Measurements from ENCODE around the gene COMMD3. TPM values are rescaled to one million over a fixed set of nuclear protein-coding genes. Genes with fewer than 3 reads are reported as not detected.

Gene COMMD3
- polyA plus RNA-seq, 3 donors: 44.9 to 140 (median 138) TPM

GRCh38 chr10:22365233-22365632 is 49.0 kb downstream of the COMMD3 start:
- H2AFZ ChIP-seq (ENCODE audit: insufficient read depth, low read depth, low read length, poor library complexity, severe bottlenecking): no peak overlapping the region
- Mint-ChIP-seq H3K36me3 (no peaks in the 10 kb centered on the region), H3K9me3 (no peaks in the 10 kb centered on the region), H3K27ac (peak overlapping the region in 2 of 7 donors; percentile 37 to 48), H3K4me1 (peaks cover 22% of the 10 kb centered on the region), H3K27me3 (ENCODE audit: low read depth in 3 of 3) (peaks cover 0 to 4% (median under 1%) of the 10 kb centered on the region in 3 donors), H3K4me3 (no peak overlapping the region)
- WGBS (ENCODE audit: insufficient coverage): no CpG with 5 or more reads among the region's 1 CpG
- no peaks in the 10 kb centered on the region for H4K20me1 ChIP-seq (ENCODE audit: insufficient read depth, low read length)
- peak; percentile 33 to 46 (median 39) for DNase-seq
- no peaks in the 10 kb centered on the region for H3K9me3 ChIP-seq (replicated peaks in 1 of 2; ENCODE audit: control insufficient read depth in 1 of 2, insufficient read depth in 1 of 2, low read length in 2 of 2)
- intact Hi-C loops (cut with micrococcal nuclease): no loop called here
- no peak overlapping the region for H3K4me2 ChIP-seq (replicated peaks; ENCODE audit: extremely low read depth, low read length, poor library complexity, severe bottlenecking)
- peaks cover 13 to 16% of the 10 kb centered on the region in 2 donors for H3K4me1 ChIP-seq (ENCODE audit: control insufficient read depth in 1 of 2, insufficient read depth in 2 of 2, low read length in 2 of 2)
- H3K27ac ChIP-seq (ENCODE audit: low read depth in 1 of 2, low read length in 2 of 2): no peak overlapping the region
- H3K4me3 ChIP-seq (replicated peaks in 1 of 3; ENCODE audit: low read depth in 2 of 3, low read length in 3 of 3): no peak overlapping the region
- TF ChIP-seq CTCF (IDR thresholded peaks at IDR 0.05): no peak
- no peaks in the 10 kb centered on the region for H3K27me3 ChIP-seq (ENCODE audit: control insufficient read depth in 2 of 2, insufficient read depth in 2 of 2, low read length in 2 of 2)
- H3K36me3 ChIP-seq (replicated peaks in 1 of 2; ENCODE audit: control insufficient read depth in 1 of 2, insufficient read depth in 2 of 2, low read length in 2 of 2): no peaks in the 10 kb centered on the region
- H3K79me2 ChIP-seq (ENCODE audit: insufficient read depth, low read length): no peaks in the 10 kb centered on the region
- no peak overlapping the region for H3K9ac ChIP-seq (ENCODE audit: insufficient read depth, low read length, poor library complexity, severe bottlenecking)

- H3K4me3 Mint-ChIP-seq: no peak overlapping the region
- WGBS (ENCODE audit: insufficient coverage): no CpG with 5 or more reads among the region's 4 CpGs
- TF ChIP-seq CTCF (IDR thresholded peaks at IDR 0.05): no peak
Measured at GRCh38 chr10:22365644-22366434, 49.7 kb downstream of the COMMD3 start.

More at GRCh38 chr10:22365644-22366434, 49.7 kb downstream of the COMMD3 start:
- no peak overlapping the region for H3K4me2 ChIP-seq (replicated peaks; ENCODE audit: extremely low read depth, low read length, poor library complexity, severe bottlenecking)
- Mint-ChIP-seq H3K27me3 (ENCODE audit: low read depth in 3 of 3) (peaks cover 0 to 4% (median 0%) of the 10 kb centered on the region in 3 donors), H3K36me3 (no peaks in the 10 kb centered on the region), H3K9me3 (no peaks in the 10 kb centered on the region), H3K4me1 (peaks cover 23% of the 10 kb centered on the region), H3K27ac (peak overlapping the region in 2 of 7 donors; percentile 37 to 48)
- H3K27me3 ChIP-seq (ENCODE audit: control insufficient read depth in 2 of 2, insufficient read depth in 2 of 2, low read length in 2 of 2): no peaks in the 10 kb centered on the region
- no peaks in the 10 kb centered on the region for H3K9me3 ChIP-seq (replicated peaks in 1 of 2; ENCODE audit: control insufficient read depth in 1 of 2, insufficient read depth in 1 of 2, low read length in 2 of 2)
- no peak for DNase-seq
- no peak overlapping the region for H3K27ac ChIP-seq (ENCODE audit: low read depth in 1 of 2, low read length in 2 of 2)
- intact Hi-C loops (cut with micrococcal nuclease): no loop called here
- no peak overlapping the region for H3K4me3 ChIP-seq (replicated peaks in 1 of 3; ENCODE audit: low read depth in 2 of 3, low read length in 3 of 3)
- H3K79me2 ChIP-seq (ENCODE audit: insufficient read depth, low read length): no peaks in the 10 kb centered on the region
- no peak overlapping the region for H2AFZ ChIP-seq (ENCODE audit: insufficient read depth, low read depth, low read length, poor library complexity, severe bottlenecking)
- H3K36me3 ChIP-seq (replicated peaks in 1 of 2; ENCODE audit: control insufficient read depth in 1 of 2, insufficient read depth in 2 of 2, low read length in 2 of 2): no peaks in the 10 kb centered on the region
- H4K20me1 ChIP-seq (ENCODE audit: insufficient read depth, low read length): no peaks in the 10 kb centered on the region
- no peak overlapping the region for H3K9ac ChIP-seq (ENCODE audit: insufficient read depth, low read length, poor library complexity, severe bottlenecking)
- H3K4me1 ChIP-seq (ENCODE audit: control insufficient read depth in 1 of 2, insufficient read depth in 2 of 2, low read length in 2 of 2): peaks cover 14 to 19% of the 10 kb centered on the region in 2 donors
